HCEC 1CT (cell line): ENCODE measurements around the gene OR4A15.

ENCODE experiments used
- DNase-seq: peaks from one replicate; pipeline ENCODE4 v3.0.0-alpha.2; 2017

The OR4A15 gene

GRCh38 chr11:55367674-55368073 is at the start of gene OR4A15:
TSS of gene OR4A15 (plus strand) at chr11:55367974. CDS start at chr11:55367974, 0 bp downstream.
- no peak for DNase-seq

- DNase-seq: no peak
Observed at GRCh38 chr11:55324500-55324899, 43.3 kb upstream of the OR4A15 start.

- no peak for DNase-seq
Observed at GRCh38 chr11:55342901-55343300, 24.9 kb upstream of the OR4A15 start, which contains the start of gene OR4A16. TSS of gene OR4A16 (plus strand) at chr11:55343201. CDS start at chr11:55343201, 0 bp downstream.

- DNase-seq: no peak
Observed at GRCh38 chr11:55345306-55345705, 22.5 kb upstream of the OR4A15 start.

DNA sequence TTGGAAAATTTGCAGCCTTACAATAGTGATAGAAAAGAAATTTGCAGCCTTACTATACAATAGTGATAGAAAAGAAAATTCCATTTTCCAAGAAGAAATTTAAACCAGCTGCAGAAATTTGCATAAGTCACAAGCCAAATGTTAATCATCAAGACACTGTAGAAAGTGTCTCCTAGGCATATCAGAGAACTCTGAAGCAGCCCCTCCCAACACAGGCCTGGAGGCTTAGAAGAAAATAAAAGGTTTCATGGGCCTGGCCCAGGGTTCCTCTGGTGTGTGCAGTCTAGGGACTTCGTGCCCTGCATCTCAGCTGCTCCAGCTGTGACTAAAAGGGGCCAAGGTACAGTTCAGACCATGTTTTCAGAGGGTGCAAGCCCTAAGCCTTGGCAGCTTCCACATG is 18.7 kb upstream of the OR4A15 start:
- no peak for DNase-seq

DNA sequence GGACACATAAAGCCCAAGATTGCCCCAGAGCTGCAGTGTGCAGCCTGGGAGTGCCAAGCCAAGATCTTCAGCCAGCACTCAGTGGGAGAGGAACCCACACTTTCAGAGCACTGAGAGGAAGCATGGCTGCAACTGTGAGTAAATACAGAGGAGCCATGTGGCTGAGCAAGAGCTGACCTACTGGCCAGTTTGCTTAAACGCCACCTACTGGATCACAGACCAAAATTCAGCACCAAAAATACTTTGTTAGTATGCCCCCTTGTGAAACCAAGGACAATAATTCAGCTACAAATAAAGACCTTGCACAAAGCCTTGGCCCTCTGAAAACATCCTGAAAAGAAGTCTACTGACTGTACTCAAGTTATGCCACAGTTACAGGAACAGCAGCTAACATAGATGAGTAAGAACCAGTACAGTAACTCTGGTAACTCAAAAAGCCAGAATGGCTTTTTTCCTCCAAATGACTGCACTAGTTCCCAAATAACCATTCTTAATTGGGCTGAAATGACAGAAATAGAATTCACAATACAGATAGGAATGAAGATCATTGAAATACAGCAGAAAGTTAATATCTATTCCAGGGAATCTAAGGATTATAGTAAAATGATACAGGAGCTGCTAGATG is 10.1 kb upstream of the OR4A15 start:
- no peak for DNase-seq

- no peak for DNase-seq
Observed at GRCh38 chr11:55401011-55401410, 33.2 kb downstream of the OR4A15 start.
